ENCODE results near the gene AK5.
"Not testable (repeated sequence)": the region's sequence is repeated elsewhere in the genome, so short reads cannot be mapped to it uniquely, and the experiment has no call there.

Gene AK5

GRCh38 chr1:77511440-77511840 lies 229.6 kb downstream of the AK5 start:
- no peak overlapping the region for H3K27ac ChIP-seq

GRCh38 chr1:77512650-77513049 lies 230.8 kb downstream of the AK5 start:
- not testable (repeated sequence) for H3K4me3 ChIP-seq (ENCODE audit: low read depth in 1 of 2, low read length in 1 of 2); H3K27ac ChIP-seq; H3K27me3 ChIP-seq; H3K9me3 ChIP-seq; H3K4me1 ChIP-seq (ENCODE audit: control insufficient read depth in 1 of 2, insufficient read depth in 1 of 2, low read depth in 1 of 2, low read length in 1 of 2); H3K36me3 ChIP-seq

More at GRCh38 chr1:77511440-77511840, 229.6 kb downstream of the AK5 start:
- Histone ChIP-seq H3K9me3 (no peaks in the 10 kb centered on the region), H3K4me1 (ENCODE audit: control insufficient read depth in 1 of 2, insufficient read depth in 1 of 2, low read depth in 1 of 2, low read length in 1 of 2) (peaks cover 0 to 4% of the 10 kb centered on the region in 2 experiments), H3K36me3 (no peaks in the 10 kb centered on the region), H3K27me3 (no peaks in the 10 kb centered on the region), H3K4me3 (ENCODE audit: low read depth in 1 of 2, low read length in 1 of 2) (no peak overlapping the region)
- TF ChIP-seq CTCF (IDR thresholded peaks at IDR 0.05) = no peak

GRCh38 chr1:77513839-77514763 lies 232.3 kb downstream of the AK5 start:
- Histone ChIP-seq H3K4me3 (ENCODE audit: low read depth in 1 of 2, low read length in 1 of 2) (no peak overlapping the region), H3K4me1 (ENCODE audit: control insufficient read depth in 1 of 2, insufficient read depth in 1 of 2, low read depth in 1 of 2, low read length in 1 of 2) (peaks cover 0 to 4% of the 10 kb centered on the region in 2 experiments)
- TF ChIP-seq CTCF (IDR thresholded peaks at IDR 0.05) = no peak

GRCh38 chr1:77514921-77515776 lies 233.3 kb downstream of the AK5 start:
- no peak for TF ChIP-seq CTCF (IDR thresholded peaks at IDR 0.05)
- no peaks in the 10 kb centered on the region for H3K9me3 ChIP-seq
- no peak overlapping the region for H3K4me3 ChIP-seq (ENCODE audit: low read depth in 1 of 2, low read length in 1 of 2)
- H3K27me3 ChIP-seq = no peaks in the 10 kb centered on the region
- no peaks in the 10 kb centered on the region for H3K36me3 ChIP-seq
- peaks cover 0 to 4% of the 10 kb centered on the region in 2 experiments for H3K4me1 ChIP-seq (ENCODE audit: control insufficient read depth in 1 of 2, insufficient read depth in 1 of 2, low read depth in 1 of 2, low read length in 1 of 2)
- H3K27ac ChIP-seq = no peak overlapping the region

More at GRCh38 chr1:77513839-77514763, 232.3 kb downstream of the AK5 start:
- Histone ChIP-seq H3K27me3 (no peaks in the 10 kb centered on the region), H3K27ac (no peak overlapping the region), H3K36me3 (no peaks in the 10 kb centered on the region), H3K9me3 (no peaks in the 10 kb centered on the region)

- H3K27ac ChIP-seq = no peak overlapping the region
Measured at GRCh38 chr1:77516106-77516505, 234.3 kb downstream of the AK5 start.

More at GRCh38 chr1:77516106-77516505, 234.3 kb downstream of the AK5 start:
- no peak for TF ChIP-seq CTCF (IDR thresholded peaks at IDR 0.05)
- Histone ChIP-seq H3K27me3 (no peaks in the 10 kb centered on the region), H3K4me1 (ENCODE audit: control insufficient read depth in 1 of 2, insufficient read depth in 1 of 2, low read depth in 1 of 2, low read length in 1 of 2) (peaks cover 0 to 4% of the 10 kb centered on the region in 2 experiments), H3K9me3 (no peaks in the 10 kb centered on the region), H3K36me3 (no peaks in the 10 kb centered on the region), H3K4me3 (ENCODE audit: low read depth in 1 of 2, low read length in 1 of 2) (no peak overlapping the region)
